CD4-positive, alpha-beta T cell (primary cell): ENCODE data around the gene PLIN3. TPM values are rescaled to one million over a fixed set of nuclear protein-coding genes. Genes with fewer than 3 reads are reported as not detected.

Experiments
- ATAC-seq: fragments of 200-7000 bp; cut with Tn5 transposase; one replicate; pipeline ENCODE4 v1.10.0; 2022; ENCODE audit warnings: mild to moderate bottlenecking; ENCODE audit not compliant: poor library complexity
- CTCF ChIA-PET: fragments of 350-600 bp; sonication (Branson Sonifier 250); formaldehyde crosslinking; loops from one replicate; lab custom pipeline; 2021; ENCODE audit warnings: antibody characterized with exemption, inconsistent platforms; lab: Charles Lee
- POLR2A ChIA-PET: fragments of 350-600 bp; sonication (Branson Sonifier 250); formaldehyde crosslinking; loops from one replicate; lab custom pipeline; 2021; ENCODE audit warnings: antibody characterized with exemption, inconsistent platforms; lab: Charles Lee
- DNase-seq, 14 experiments: peaks; one replicate each; pipeline ENCODE4 v3.0.0-alpha.2; 2013 to 2020; ENCODE audit warnings: mixed read lengths in 2 of 14
- H3K27ac ChIP-seq, 2 donors: one replicate each; pipeline versions ENCODE4 v1.5.1 to v1.7.0; 2013; ENCODE audit warnings: low read length in 2 of 2, low read depth in 1 of 2, mild to moderate bottlenecking in 1 of 2
- H3K27me3 ChIP-seq, 2 experiments: 1 replicate in 1 of 2; 2 replicates in 1 of 2; pipeline versions ENCODE4 v1.6.1 to v1.7.0; 2013; ENCODE audit warnings: low read length in 2 of 2, control low read depth in 1 of 2, mild to moderate bottlenecking in 1 of 2, moderate library complexity in 1 of 2; ENCODE audit not compliant: insufficient read depth in 2 of 2, control insufficient read depth in 1 of 2
- H3K36me3 ChIP-seq: one replicate; pipeline ENCODE4 v1.6.1; 2013; ENCODE audit warnings: low read length, control low read depth; ENCODE audit not compliant: insufficient read depth
- H3K4me1 ChIP-seq: one replicate; pipeline ENCODE4 v1.6.1; 2013; ENCODE audit warnings: low read length, control low read depth; ENCODE audit not compliant: insufficient read depth
- H3K4me3 ChIP-seq: one replicate; pipeline ENCODE4 v1.5.1; 2013; ENCODE audit warnings: mild to moderate bottlenecking, low read length, moderate library complexity
- H3K9me3 ChIP-seq, 2 experiments: 1 replicate in 1 of 2; 2 replicates in 1 of 2; pipeline versions ENCODE4 v1.6.1 to v1.7.0; 2013; ENCODE audit warnings: low read length in 2 of 2, mild to moderate bottlenecking in 2 of 2, control low read depth in 1 of 2, moderate library complexity in 1 of 2; ENCODE audit not compliant: control insufficient read depth in 1 of 2, insufficient read depth in 1 of 2
- H3K27ac Mint-ChIP-seq: one replicate; pipeline ENCODE4 v1.8.0; 2020; ENCODE audit warnings: mixed read lengths
- H3K27me3 Mint-ChIP-seq: one replicate; pipeline ENCODE4 v1.8.0; 2021; ENCODE audit warnings: mixed read lengths
- H3K36me3 Mint-ChIP-seq: one replicate; pipeline ENCODE4 v1.8.0; 2021; ENCODE audit warnings: low read depth, mixed read lengths
- H3K4me1 Mint-ChIP-seq: one replicate; pipeline ENCODE4 v1.8.0; 2021; ENCODE audit warnings: low read depth, mixed read lengths
- H3K4me3 Mint-ChIP-seq: one replicate; pipeline ENCODE4 v1.8.0; 2020; ENCODE audit warnings: mild to moderate bottlenecking, mixed read lengths
- H3K9me3 Mint-ChIP-seq: one replicate; pipeline ENCODE4 v1.8.0; 2020; ENCODE audit warnings: mixed read lengths
- intact Hi-C, 2 experiments: fragments of 100-400 bp; cut with DNase I in 1 of 2; cut with micrococcal nuclease in 1 of 2; formaldehyde crosslinking; loops; one replicate each; pipeline versions ENCODE4 v1.15.1 to v1.9.0; 2023 to 2025; cut with DNase I, micrococcal nuclease
- total RNA-seq, 174 experiments: library from RNA in 2 of 174; stranded (reverse) in 2 of 174; gene quantifications; one replicate each; pipeline ENCODE4 v1.2.3 and lab custom pipeline; 2021 to 2026
- TF ChIP-seq, protein P1 (sequence below): fragments of 200-600 bp; IDR thresholded peaks from one replicate; pipeline ENCODE4 v1.8.0; 2022; ENCODE audit warnings: antibody characterized with exemption, mild to moderate bottlenecking

Gene PLIN3
- total RNA-seq, 2 experiments from 2014 or later: 18.2 to 19.1 TPM

DNA sequence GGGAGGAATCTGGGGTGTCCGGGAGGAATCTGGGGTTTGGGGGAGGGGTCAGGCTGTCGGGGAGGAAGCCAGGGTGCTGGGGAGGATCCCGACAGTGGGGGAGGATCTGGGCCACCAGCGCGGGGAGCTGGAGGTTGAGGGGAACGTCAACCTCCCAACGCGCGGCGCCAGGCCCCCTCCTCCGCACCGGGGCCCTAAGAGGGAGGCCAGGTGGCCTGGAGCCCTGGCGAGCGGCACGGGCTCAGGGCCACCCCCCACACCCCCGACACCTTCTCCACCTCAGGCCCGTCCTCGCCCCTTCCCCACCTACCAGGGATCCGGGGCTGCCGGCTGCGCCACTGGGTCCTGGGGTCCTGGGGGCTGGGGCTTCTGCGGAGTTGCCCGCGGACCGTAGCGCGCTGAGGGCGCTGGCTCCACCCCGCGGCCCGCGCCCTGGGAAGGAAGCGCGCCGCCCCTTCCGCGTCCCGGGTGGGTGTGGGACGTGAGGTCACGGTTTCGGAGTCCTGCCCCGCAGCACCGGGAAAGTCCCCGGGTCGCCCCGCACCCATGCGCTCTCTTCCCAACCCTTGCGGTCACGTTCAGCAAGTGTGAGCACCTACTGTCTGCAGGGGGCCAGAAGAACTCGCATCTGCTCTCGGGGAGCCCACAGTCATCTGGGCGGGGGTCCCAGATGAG lies 36.0 kb downstream of the PLIN3 start, which contains the start of gene TICAM1:
TSS of gene TICAM1 (minus strand) at position 409 of the 675 bp plus-strand sequence. CDS start 13,335 bp downstream, outside the sequence.
- ATAC-seq (peak; percentile 94), DNase-seq (peak; percentile 40 to 96 (median 68))
- Mint-ChIP-seq H3K4me3 (peak within 1 kb of the TSS; percentile 93), H3K36me3 (peaks cover 19% of the 10 kb centered on the region), H3K9me3 (no peaks in the 10 kb centered on the region), H3K27me3 (no peaks in the 10 kb centered on the region), H3K27ac (peak within 1 kb of the TSS; percentile 90), H3K4me1 (peaks cover 32% of the 10 kb centered on the region)
- peaks cover 28% of the 10 kb centered on the region for H3K4me1 ChIP-seq
- H3K27me3 ChIP-seq: no peaks in the 10 kb centered on the region
- peak within 1 kb of the TSS; percentile 74 for H3K4me3 ChIP-seq
- peak within 1 kb of the TSS; percentile 87 to 88 for H3K27ac ChIP-seq
- TF ChIP-seq, protein P1, sequence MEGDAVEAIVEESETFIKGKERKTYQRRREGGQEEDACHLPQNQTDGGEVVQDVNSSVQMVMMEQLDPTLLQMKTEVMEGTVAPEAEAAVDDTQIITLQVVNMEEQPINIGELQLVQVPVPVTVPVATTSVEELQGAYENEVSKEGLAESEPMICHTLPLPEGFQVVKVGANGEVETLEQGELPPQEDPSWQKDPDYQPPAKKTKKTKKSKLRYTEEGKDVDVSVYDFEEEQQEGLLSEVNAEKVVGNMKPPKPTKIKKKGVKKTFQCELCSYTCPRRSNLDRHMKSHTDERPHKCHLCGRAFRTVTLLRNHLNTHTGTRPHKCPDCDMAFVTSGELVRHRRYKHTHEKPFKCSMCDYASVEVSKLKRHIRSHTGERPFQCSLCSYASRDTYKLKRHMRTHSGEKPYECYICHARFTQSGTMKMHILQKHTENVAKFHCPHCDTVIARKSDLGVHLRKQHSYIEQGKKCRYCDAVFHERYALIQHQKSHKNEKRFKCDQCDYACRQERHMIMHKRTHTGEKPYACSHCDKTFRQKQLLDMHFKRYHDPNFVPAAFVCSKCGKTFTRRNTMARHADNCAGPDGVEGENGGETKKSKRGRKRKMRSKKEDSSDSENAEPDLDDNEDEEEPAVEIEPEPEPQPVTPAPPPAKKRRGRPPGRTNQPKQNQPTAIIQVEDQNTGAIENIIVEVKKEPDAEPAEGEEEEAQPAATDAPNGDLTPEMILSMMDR: no peak
- intact Hi-C loops: no loop called here
- POLR2A ChIA-PET: interaction anchor here (0.8 to 1.5 kb wide), 4 partner anchors 22 to 791 kb away, joined by 3 to 6 read pairs (median 4); partner anchors contain the start of genes FEM1A, KDM4B, SAFB and SAFB2
- H3K9me3 ChIP-seq: no peaks in the 10 kb centered on the region
- peaks cover 3% of the 10 kb centered on the region for H3K36me3 ChIP-seq
- CTCF ChIA-PET: interaction anchor here (0.8 to 2.3 kb wide), 3 partner anchors 22 to 80 kb away, joined by 3 to 11 read pairs (median 7); partner anchors contain the start of gene FEM1A

DNA sequence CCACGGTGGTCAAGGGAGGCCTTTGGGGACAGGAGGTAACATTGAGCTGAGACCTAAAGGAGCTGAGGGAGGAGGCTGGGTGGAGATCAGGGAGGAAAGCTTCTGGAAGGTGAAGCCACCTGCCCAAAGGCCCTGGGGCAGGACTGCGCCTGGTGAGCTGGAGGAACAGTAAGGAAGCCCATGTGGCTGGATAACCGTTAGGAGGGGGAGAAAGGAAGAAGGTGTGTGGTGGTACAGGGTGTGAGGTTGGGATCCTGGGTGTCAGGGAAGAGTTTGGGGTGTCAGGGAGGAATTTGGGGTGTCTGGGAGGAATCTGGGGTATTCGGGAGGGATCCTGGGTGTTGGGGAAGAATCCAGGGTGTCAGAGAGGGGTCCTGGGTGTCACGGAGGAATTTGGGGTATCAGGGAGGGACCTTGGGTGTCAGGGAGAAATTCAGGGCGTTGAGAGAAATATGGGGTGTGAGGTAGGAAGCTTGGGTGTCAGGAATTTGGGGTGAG lies 36.6 kb downstream of the PLIN3 start:
- Mint-ChIP-seq H3K4me3 (peak overlapping the region; percentile 93), H3K4me1 (peaks cover 32% of the 10 kb centered on the region), H3K27me3 (no peaks in the 10 kb centered on the region), H3K9me3 (no peaks in the 10 kb centered on the region), H3K36me3 (peaks cover 19% of the 10 kb centered on the region), H3K27ac (peak overlapping the region; percentile 90)
- ChIA-PET CTCF (interaction anchor here (0.8 to 2.3 kb wide), 4 partner anchors 20 to 81 kb away, joined by 3 to 11 read pairs (median 6); partner anchors contain the start of gene FEM1A), POLR2A (interaction anchor here (0.8 to 1.5 kb wide), 4 partner anchors 21 to 792 kb away, joined by 3 to 6 read pairs (median 4); partner anchors contain the start of genes FEM1A, KDM4B, SAFB and SAFB2)
- no peaks in the 10 kb centered on the region for H3K27me3 ChIP-seq
- TF ChIP-seq, protein P1: no peak
- DNase-seq (no peak), ATAC-seq (no peak)
- peak overlapping the region; percentile 87 to 88 for H3K27ac ChIP-seq
- H3K9me3 ChIP-seq: no peaks in the 10 kb centered on the region
- peaks cover 28% of the 10 kb centered on the region for H3K4me1 ChIP-seq
- peak overlapping the region; percentile 74 for H3K4me3 ChIP-seq
- intact Hi-C loops: no loop called here
- peaks cover 3% of the 10 kb centered on the region for H3K36me3 ChIP-seq

DNA sequence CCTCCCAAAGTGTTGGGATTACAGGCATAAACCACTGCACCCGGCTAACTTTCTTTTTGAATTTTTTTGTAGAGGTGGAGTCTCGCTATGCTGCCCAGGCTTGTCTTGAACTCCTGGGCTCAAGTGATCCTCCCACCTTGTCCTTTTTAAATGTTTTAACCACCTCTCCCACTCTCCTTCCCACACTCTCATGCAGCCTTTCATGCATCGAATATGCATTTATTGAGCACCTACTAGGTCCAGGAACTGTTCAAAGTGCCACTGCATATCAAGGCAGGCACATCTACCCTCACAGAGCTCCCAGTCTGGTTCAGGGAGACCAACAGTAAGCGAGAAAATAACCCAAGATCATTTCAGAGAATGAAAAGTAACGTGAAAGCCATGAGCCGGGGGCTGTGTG lies 37.1 kb downstream of the PLIN3 start:
- H3K27me3 Mint-ChIP-seq: no peaks in the 10 kb centered on the region
- peak overlapping the region; percentile 90 for H3K27ac Mint-ChIP-seq
- Histone ChIP-seq H3K36me3 (peaks cover 3% of the 10 kb centered on the region), H3K4me1 (peaks cover 28% of the 10 kb centered on the region), H3K4me3 (peak overlapping the region; percentile 74), H3K27ac (peak overlapping the region; percentile 87 to 88), H3K9me3 (no peaks in the 10 kb centered on the region), H3K27me3 (no peaks in the 10 kb centered on the region)
- intact Hi-C loops: no loop called here
- ATAC-seq (no peak), DNase-seq (no peak)
- H3K36me3 Mint-ChIP-seq: peaks cover 19% of the 10 kb centered on the region
- TF ChIP-seq, protein P1: no peak
- no peaks in the 10 kb centered on the region for H3K9me3 Mint-ChIP-seq
- CTCF ChIA-PET: interaction anchor here (1.2 to 2.3 kb wide), 2 partner anchors 21 kb away, joined by 4 to 11 read pairs; no protein-coding TSS in a partner anchor
- POLR2A ChIA-PET: interaction anchor here (1.5 kb wide), 1 partner anchor 138 kb away, joined by 6 read pairs; the partner anchor contains the start of gene KDM4B
- H3K4me3 Mint-ChIP-seq: peak overlapping the region; percentile 93
- peaks cover 32% of the 10 kb centered on the region for H3K4me1 Mint-ChIP-seq
